OCI-LY3 (cell line): Measurements from ENCODE around the gene FUZ.

Experiments
- H2AFZ ChIP-seq: fragments of 200-600, 300-600 bp; shearing (Covaris generic); 2 replicates; pipeline ENCODE4 v1.6.0; 2014; ENCODE audit warnings: antibody characterized with exemption, low read depth, low read length
- H3K27ac ChIP-seq: fragments of 200-600, 300-600 bp; sonication (generic); 2 replicates; pipeline ENCODE4 v1.5.1; 2014; ENCODE audit warnings: mild to moderate bottlenecking, low read length, moderate library complexity, mixed read lengths
- H3K27me3 ChIP-seq: fragments of 200-600, 300-600 bp; sonication (generic); 2 replicates; pipeline ENCODE4 v1.6.1; 2014; ENCODE audit warnings: low read depth, low read length, mixed read lengths
- H3K36me3 ChIP-seq: fragments of 200-600, 300-600 bp; sonication (generic); replicated peaks from 2 replicates; pipeline ENCODE3; 2014; ENCODE audit warnings: low read depth, low read length, mixed read lengths
- H3K4me1 ChIP-seq: fragments of 300-600, 200-600 bp; sonication (generic); 2 replicates; pipeline ENCODE4 v1.6.1; 2014; ENCODE audit warnings: low read length, mixed read lengths
- H3K4me2 ChIP-seq: fragments of 200-600, 300-600 bp; sonication (generic); 2 replicates; pipeline ENCODE4 v1.6.1; 2014; ENCODE audit warnings: low read length, mixed read lengths
- H3K4me3 ChIP-seq: fragments of 300-600, 200-600 bp; sonication (generic); 2 replicates; pipeline ENCODE4 v1.5.1; 2014; ENCODE audit warnings: antibody characterized with exemption, mild to moderate bottlenecking, low read length, moderate library complexity
- H3K79me2 ChIP-seq: fragments of 300-600, 200-600 bp; shearing (Covaris generic); 2 replicates; pipeline ENCODE4 v1.6.1; 2014; ENCODE audit warnings: mild to moderate bottlenecking, low read length, mixed read lengths
- H3K9ac ChIP-seq: fragments of 300-600, 200-600 bp; shearing (Covaris generic); 2 replicates; pipeline ENCODE4 v1.6.0; 2014; ENCODE audit warnings: mild to moderate bottlenecking, low read length, moderate library complexity
- H3K9me3 ChIP-seq: fragments of 200-600, 300-600 bp; shearing (Covaris generic); 2 replicates; pipeline ENCODE4 v1.6.1; 2014; ENCODE audit warnings: low read length, mixed read lengths; ENCODE audit not compliant: insufficient read depth
- H4K20me1 ChIP-seq: fragments of 200-600, 300-600 bp; sonication (generic); 2 replicates; pipeline ENCODE4 v1.6.1; 2016; ENCODE audit warnings: low read length, mixed read lengths; ENCODE audit not compliant: insufficient read depth
- CTCF ChIP-seq: fragments of 200-600, 300-600 bp; sonication (generic); IDR thresholded peaks from 2 replicates; pipeline ENCODE4 v1.5.1; 2014; ENCODE audit warnings: antibody characterized with exemption, low read length, low read depth
- EZH2phosphoT487 ChIP-seq: fragments of 200-600 bp; shearing (Covaris generic); IDR thresholded peaks from 2 replicates; pipeline ENCODE4 v1.6.1; 2018; ENCODE audit warnings: antibody characterized with exemption, mixed run types, low read depth

The FUZ gene

GRCh38 chr19:49764341-49764740 lies 48.8 kb downstream of the FUZ start:
- Histone ChIP-seq H3K4me1 (peaks cover 14% of the 10 kb centered on the region), H3K9me3 (no peaks in the 10 kb centered on the region), H3K36me3 (no peaks in the 10 kb centered on the region), H3K4me3 (no peak overlapping the region), H3K27ac (no peak overlapping the region), H4K20me1 (peaks cover 2% of the 10 kb centered on the region; the same call in 1 of the 2 replicates), H2AFZ (no peak overlapping the region), H3K4me2 (no peak overlapping the region), H3K79me2 (peaks cover 20% of the 10 kb centered on the region), H3K9ac (no peak overlapping the region), H3K27me3 (no peaks in the 10 kb centered on the region)
- TF ChIP-seq EZH2phosphoT487, result no peak
- TF ChIP-seq CTCF, result no peak

GRCh38 chr19:49763230-49763629 lies 49.9 kb downstream of the FUZ start, which contains the start of gene TSKS:
Gene TSKS, minus strand, starts transcription at chr19:49763306. Its CDS starts 59 bp downstream, at chr19:49763247.
- TF ChIP-seq EZH2phosphoT487 (no peak), CTCF (no peak)
- Histone ChIP-seq H3K27me3 (no peaks in the 10 kb centered on the region), H3K9me3 (no peaks in the 10 kb centered on the region), H3K27ac (no peak within 1 kb of the TSS), H3K79me2 (peaks cover 12% of the 10 kb centered on the region), H3K4me2 (no peak within 1 kb of the TSS), H4K20me1 (peaks cover 2% of the 10 kb centered on the region; the same call in 1 of the 2 replicates), H2AFZ (no peak within 1 kb of the TSS), H3K9ac (no peak within 1 kb of the TSS), H3K36me3 (no peaks in the 10 kb centered on the region), H3K4me1 (peaks cover 14% of the 10 kb centered on the region), H3K4me3 (no peak within 1 kb of the TSS)

- no peak overlapping the region for H2AFZ ChIP-seq
- H3K27me3 ChIP-seq, result no peaks in the 10 kb centered on the region
- no peak overlapping the region for H3K4me3 ChIP-seq
- TF ChIP-seq EZH2phosphoT487 (no peak), CTCF (peak; percentile 36)
- no peaks in the 10 kb centered on the region for H3K9me3 ChIP-seq
- H3K36me3 ChIP-seq, result no peaks in the 10 kb centered on the region
- H3K4me2 ChIP-seq, result no peak overlapping the region
- H3K79me2 ChIP-seq, result no peaks in the 10 kb centered on the region
- H4K20me1 ChIP-seq, result no peaks in the 10 kb centered on the region
- peaks cover 7% of the 10 kb centered on the region for H3K4me1 ChIP-seq
- H3K27ac ChIP-seq, result no peak overlapping the region
- H3K9ac ChIP-seq, result no peak overlapping the region
Observed at GRCh38 chr19:49761625-49762311, 51.3 kb downstream of the FUZ start.

GRCh38 chr19:49761249-49761624 lies 51.9 kb downstream of the FUZ start:
- Histone ChIP-seq H3K36me3 (no peaks in the 10 kb centered on the region), H3K9ac (no peak overlapping the region), H3K4me3 (no peak overlapping the region), H4K20me1 (no peaks in the 10 kb centered on the region), H3K9me3 (no peaks in the 10 kb centered on the region; the same call in 1 of the 2 replicates), H3K4me1 (peaks cover 7% of the 10 kb centered on the region), H3K79me2 (no peaks in the 10 kb centered on the region), H3K27me3 (no peaks in the 10 kb centered on the region), H3K27ac (no peak overlapping the region), H3K4me2 (no peak overlapping the region), H2AFZ (no peak overlapping the region)
- no peak for TF ChIP-seq CTCF
- no peak for TF ChIP-seq EZH2phosphoT487
